Caco-2 (cell line): ENCODE results near the gene NR5A2. TPM values are rescaled to one million over a fixed set of nuclear protein-coding genes. Genes with fewer than 3 reads are reported as not detected.

Source experiments
- BruUV-seq: library from RNA; stranded (reverse); fragments of 400-500 nt; replicated peaks from 2 replicates; lab custom pipeline; 2021; lab: Mats Ljungman, UMichigan
- CTCF ChIA-PET: fragments of 300-600 bp; sonication (Branson Sonifier 250); formaldehyde crosslinking; loops from one replicate; lab custom pipeline; 2022; ENCODE audit warnings: antibody characterized with exemption; lab: Charles Lee
- POLR2A ChIA-PET: fragments of 300-600 bp; sonication (Branson Sonifier 250); formaldehyde crosslinking; loops from one replicate; lab custom pipeline; 2022; ENCODE audit warnings: antibody characterized with exemption; lab: Charles Lee
- DNase-seq, 2 experiments: peaks; one replicate each; pipeline versions ENCODE4 v3.0.0 to v3.0.0-alpha.2; 2020 to 2022
- H3K27me3 ChIP-seq: replicated peaks from 2 replicates; pipeline ENCODE4 v1.6.0; 2011; ENCODE audit warnings: low read length; ENCODE audit not compliant: control insufficient read depth, insufficient read depth
- H3K36me3 ChIP-seq: 2 replicates; pipeline ENCODE4 v1.5.1; 2011; ENCODE audit warnings: low read length; ENCODE audit not compliant: control insufficient read depth, insufficient read depth
- H3K4me1 ChIP-seq: fragments of 250-450 bp; sonication (Bioruptor Pico); 2 replicates; pipeline ENCODE4 v1.5.1; 2020; ENCODE audit warnings: mild to moderate bottlenecking
- H3K4me3 ChIP-seq: 2 replicates; pipeline ENCODE4 v1.5.1; 2011; ENCODE audit warnings: low read depth, mild to moderate bottlenecking, control low read depth, low read length
- H3K9me3 ChIP-seq: fragments of 250-450 bp; sonication (Bioruptor Pico); 2 replicates; pipeline ENCODE4 v1.5.1; 2020; ENCODE audit warnings: mild to moderate bottlenecking, moderate library complexity
- H3K27ac Mint-ChIP-seq: one replicate; pipeline ENCODE4 v1.8.0; 2022; ENCODE audit warnings: mixed read lengths; ENCODE audit not compliant: unreplicated experiment
- H3K27me3 Mint-ChIP-seq: one replicate; pipeline ENCODE4 v1.8.0; 2022; ENCODE audit warnings: mixed read lengths; ENCODE audit not compliant: insufficient read depth, unreplicated experiment
- H3K36me3 Mint-ChIP-seq: one replicate; pipeline ENCODE4 v1.8.0; 2022; ENCODE audit warnings: mild to moderate bottlenecking, mixed read lengths; ENCODE audit not compliant: insufficient read depth, unreplicated experiment
- H3K4me1 Mint-ChIP-seq: one replicate; pipeline ENCODE4 v1.8.0; 2022; ENCODE audit warnings: low read depth, mixed read lengths; ENCODE audit not compliant: unreplicated experiment
- H3K4me3 Mint-ChIP-seq: one replicate; pipeline ENCODE4 v1.8.0; 2022; ENCODE audit warnings: mild to moderate bottlenecking, moderate library complexity, mixed read lengths; ENCODE audit not compliant: unreplicated experiment
- H3K9me3 Mint-ChIP-seq: one replicate; pipeline ENCODE4 v1.8.0; 2022; ENCODE audit warnings: mixed read lengths; ENCODE audit not compliant: unreplicated experiment
- CTCF ChIP-seq, 2 experiments: fragments of 200-600 bp in 1 of 2; IDR thresholded peaks; 1 replicate in 1 of 2; 2 replicates in 1 of 2; pipeline versions ENCODE4 v1.5.1 to v1.8.0; 2011 to 2022; ENCODE audit warnings: antibody characterized with exemption in 1 of 2, control low read depth in 1 of 2, inconsistent platforms in 1 of 2, low read depth in 1 of 2, low read length in 1 of 2, mild to moderate bottlenecking in 1 of 2, moderate library complexity in 1 of 2; ENCODE audit not compliant: insufficient read depth in 1 of 2, severe bottlenecking in 1 of 2, unreplicated experiment in 1 of 2
- intact Hi-C: fragments of 100-400 bp; cut with micrococcal nuclease; formaldehyde crosslinking; loops from one replicate; pipeline ENCODE4 v1.10.0; 2022; ENCODE audit not compliant: unreplicated experiment
- total RNA-seq: library from RNA; stranded (reverse); gene quantifications from 2 replicates; pipeline ENCODE4 v1.2.3, GENCODE V29; 2022

The NR5A2 gene
- total RNA-seq, 1 experiment from 2014 or later, result 6.5 TPM

GRCh38 chr1:200147094-200147493, 119.6 kb downstream of the NR5A2 start:
- Histone ChIP-seq H3K4me3 (no peak overlapping the region), H3K27me3 (no peaks in the 10 kb centered on the region), H3K36me3 (no peaks in the 10 kb centered on the region), H3K4me1 (peaks cover 20% of the 10 kb centered on the region), H3K9me3 (no peaks in the 10 kb centered on the region)
- TF ChIP-seq CTCF (IDR thresholded peaks at IDR 0.05; ENCODE audit: insufficient read depth in 1 of 2, low read depth in 1 of 2, low read length in 1 of 2, severe bottlenecking in 1 of 2, unreplicated experiment in 1 of 2), result no peak
- Mint-ChIP-seq H3K4me3 (no peak overlapping the region), H3K9me3 (no peaks in the 10 kb centered on the region), H3K27ac (no peak overlapping the region), H3K36me3 (no peaks in the 10 kb centered on the region), H3K4me1 (peaks cover 8% of the 10 kb centered on the region), H3K27me3 (no peaks in the 10 kb centered on the region)
- DNase-seq, result no peak
- BruUV-seq, result no TSS peak
- ChIA-PET CTCF (no interaction called here), POLR2A (no interaction called here)
- intact Hi-C loops, result no loop called here

- Histone ChIP-seq H3K27me3 (no peaks in the 10 kb centered on the region), H3K4me1 (peaks cover 20% of the 10 kb centered on the region), H3K4me3 (no peak overlapping the region), H3K36me3 (no peaks in the 10 kb centered on the region), H3K9me3 (no peaks in the 10 kb centered on the region)
- TF ChIP-seq CTCF (IDR thresholded peaks at IDR 0.05; ENCODE audit: insufficient read depth in 1 of 2, low read depth in 1 of 2, low read length in 1 of 2, severe bottlenecking in 1 of 2, unreplicated experiment in 1 of 2), result no peak
- no peak overlapping the region for H3K27ac Mint-ChIP-seq
- CTCF ChIA-PET, result no interaction called here
- no peaks in the 10 kb centered on the region for H3K27me3 Mint-ChIP-seq
- DNase-seq, result no peak
- H3K4me3 Mint-ChIP-seq, result no peak overlapping the region
- POLR2A ChIA-PET, result no interaction called here
- intact Hi-C loops, result no loop called here
- H3K9me3 Mint-ChIP-seq, result no peaks in the 10 kb centered on the region
- H3K4me1 Mint-ChIP-seq, result peaks cover 8% of the 10 kb centered on the region
- BruUV-seq, result no TSS peak
- no peaks in the 10 kb centered on the region for H3K36me3 Mint-ChIP-seq
Observed at GRCh38 chr1:200147742-200148141, 120.2 kb downstream of the NR5A2 start.

GRCh38 chr1:200150006-200150405, 122.5 kb downstream of the NR5A2 start:
- ChIA-PET POLR2A (no interaction called here), CTCF (no interaction called here)
- no TSS peak for BruUV-seq
- H3K27me3 ChIP-seq, result no peaks in the 10 kb centered on the region
- peaks cover 8% of the 10 kb centered on the region for H3K4me1 Mint-ChIP-seq
- no peaks in the 10 kb centered on the region for H3K9me3 ChIP-seq
- peaks cover 20% of the 10 kb centered on the region for H3K4me1 ChIP-seq
- peak overlapping the region; percentile 53 for H3K27ac Mint-ChIP-seq
- no peaks in the 10 kb centered on the region for H3K9me3 Mint-ChIP-seq
- no peaks in the 10 kb centered on the region for H3K27me3 Mint-ChIP-seq
- TF ChIP-seq CTCF (IDR thresholded peaks at IDR 0.05; ENCODE audit: insufficient read depth in 1 of 2, low read depth in 1 of 2, low read length in 1 of 2, severe bottlenecking in 1 of 2, unreplicated experiment in 1 of 2), result no peak
- no peak overlapping the region for H3K4me3 Mint-ChIP-seq
- H3K36me3 ChIP-seq, result no peaks in the 10 kb centered on the region
- intact Hi-C loops, result no loop called here
- no peaks in the 10 kb centered on the region for H3K36me3 Mint-ChIP-seq
- DNase-seq, result no peak
- H3K4me3 ChIP-seq, result no peak overlapping the region
